GM12878 (cell line): ENCODE results near the gene LSM7. TPM values are rescaled to one million over a fixed set of nuclear protein-coding genes. Genes with fewer than 3 reads are reported as not detected.

Experiments
- ATAC-seq: fragments of 200-7000 bp; cut with Tn5 transposase; 3 replicates; pipeline ENCODE4 v1.9.1; 2020; ENCODE audit warnings: mild to moderate bottlenecking, moderate library complexity
- BruUV-seq: library from RNA; stranded (reverse); fragments of 400-500 nt; replicated peaks from 2 replicates; lab custom pipeline; 2021; lab: Mats Ljungman, UMichigan
- CTCF ChIA-PET: fragments of 300-600 bp; sonication (Branson Sonifier 250); formaldehyde crosslinking; extraction: SDS; loops from one replicate; lab custom pipeline; 2021; ENCODE audit warnings: inconsistent platforms; lab: Yijun Ruan, JAX
- POLR2A ChIA-PET: fragments of 350-600 bp; formaldehyde crosslinking; extraction: SDS; loops from one replicate; lab custom pipeline; 2021; ENCODE audit warnings: inconsistent platforms; lab: Charles Lee
- RAD21 ChIA-PET: fragments of 300-600 bp; sonication (Branson Sonifier 250); formaldehyde crosslinking; loops from one replicate; lab custom pipeline; 2023; ENCODE audit warnings: antibody characterized with exemption; ENCODE audit not compliant: unreplicated experiment; lab: Charles Lee
- SMC1A ChIA-PET: fragments of 300-600 bp; sonication (Branson Sonifier 250); formaldehyde crosslinking; loops from one replicate; lab custom pipeline; 2023; ENCODE audit not compliant: unreplicated experiment, uncharacterized antibody; lab: Charles Lee
- DNase-seq: peaks from one replicate; pipeline ENCODE4 v3.0.0-alpha.2; 2011; ENCODE audit warnings: low read depth, low spot score
- FAIRE-seq: peaks from 3 replicates; lab custom pipeline; 2011; peaks lifted over from hg19 to GRCh38; lab: Jason Lieb, UNC
- H2AFZ ChIP-seq: 2 replicates; pipeline ENCODE4 v1.6.0; 2011; ENCODE audit warnings: low read depth, low read length, control low read depth; ENCODE audit not compliant: control insufficient read depth
- H3K27ac ChIP-seq: 2 replicates; pipeline ENCODE4 v1.5.1; 2011; ENCODE audit warnings: control low read depth; ENCODE audit not compliant: control insufficient read depth, insufficient read depth
- H3K27me3 ChIP-seq, 2 experiments: replicated peaks in 1 of 2; 2 replicates each; pipeline versions ENCODE4 v1.6.0 to v1.6.1; 2011; ENCODE audit warnings: low read length in 1 of 2; ENCODE audit not compliant: control insufficient read depth in 2 of 2, insufficient read depth in 2 of 2
- H3K36me3 ChIP-seq, 2 experiments: 2 replicates each; pipeline ENCODE4 v1.5.1; 2011; ENCODE audit warnings: low read length in 1 of 2; ENCODE audit not compliant: control insufficient read depth in 2 of 2, insufficient read depth in 2 of 2
- H3K4me1 ChIP-seq: 2 replicates; pipeline ENCODE4 v1.6.1; 2011; ENCODE audit warnings: mild to moderate bottlenecking, low read length, moderate library complexity, mixed read lengths; ENCODE audit not compliant: control insufficient read depth, insufficient read depth
- H3K4me2 ChIP-seq: 2 replicates; pipeline ENCODE4 v1.6.0; 2011; ENCODE audit warnings: control low read depth; ENCODE audit not compliant: control insufficient read depth, insufficient read depth
- H3K4me3 ChIP-seq: fragments of 200-600 bp; sonication (generic); 2 replicates; pipeline ENCODE4 v1.5.1; 2016
- H3K79me2 ChIP-seq: 2 replicates; pipeline ENCODE4 v1.6.0; 2011; ENCODE audit warnings: low read length; ENCODE audit not compliant: control insufficient read depth, insufficient read depth
- H3K9ac ChIP-seq: 2 replicates; pipeline ENCODE4 v1.8.0; 2011; ENCODE audit warnings: low read length, control low read depth, mixed read lengths; ENCODE audit not compliant: control insufficient read depth, insufficient read depth
- H3K9me3 ChIP-seq: replicated peaks from 3 replicates; pipeline ENCODE4 v1.5.1; 2011; ENCODE audit warnings: mild to moderate bottlenecking, low read length; ENCODE audit not compliant: control insufficient read depth, insufficient read depth
- H4K20me1 ChIP-seq: 2 replicates; pipeline ENCODE4 v1.6.0; 2011; ENCODE audit not compliant: control insufficient read depth, insufficient read depth
- BACH1 ChIP-seq: fragments of 450-650 bp; IDR thresholded peaks from 2 replicates; pipeline ENCODE4 v1.6.1; 2017; ENCODE audit warnings: mild to moderate bottlenecking, borderline replicate concordance
- CHD4 ChIP-seq: fragments of 200-600 bp; sonication (generic); IDR thresholded peaks from 2 replicates; pipeline ENCODE4 v1.6.1; 2016; ENCODE audit warnings: mild to moderate bottlenecking
- ETV6 ChIP-seq, 2 experiments: fragments of 450-650 bp in 1 of 2; IDR thresholded peaks in 1 of 2; conservative IDR thresholded peaks in 1 of 2; 2 replicates each; pipeline ENCODE4 v1.6.1; 2014; ENCODE audit warnings: antibody characterized with exemption in 1 of 2, borderline replicate concordance in 1 of 2, low read depth in 1 of 2, mild to moderate bottlenecking in 1 of 2, moderate library complexity in 1 of 2
- HDAC6 ChIP-seq: fragments of 200-600 bp; sonication (generic); IDR thresholded peaks from one replicate; pipeline ENCODE4 v1.8.0; 2017; ENCODE audit warnings: antibody characterized with exemption; ENCODE audit not compliant: unreplicated experiment
- MTA2 ChIP-seq: fragments of 450-650 bp; IDR thresholded peaks from 2 replicates; pipeline ENCODE4 v1.6.1; 2016; ENCODE audit warnings: low read depth, mild to moderate bottlenecking, moderate library complexity
- SMAD1 ChIP-seq: fragments of 450-650 bp; IDR thresholded peaks from 2 replicates; pipeline ENCODE4 v1.6.1; 2018; ENCODE audit warnings: mild to moderate bottlenecking, low read depth; ENCODE audit not compliant: partially characterized antibody
- TAF1 ChIP-seq: IDR thresholded peaks from 2 replicates; pipeline ENCODE4 v1.6.1; 2011; ENCODE audit warnings: mild to moderate bottlenecking, low read depth, low read length, borderline replicate concordance
- WRNIP1 ChIP-seq: IDR thresholded peaks from 2 replicates; pipeline ENCODE4 v1.6.1; 2011; ENCODE audit warnings: low read depth, low read length, improper control_type of control experiment, borderline replicate concordance
- ZBED1 ChIP-seq: IDR thresholded peaks from 2 replicates; pipeline ENCODE4 v1.6.1; 2016; ENCODE audit warnings: borderline replicate concordance
- WGBS: methylation state at CpG from one replicate; pipeline ENCODE4 v1.1.6; 2016; ENCODE audit warnings: low lambda C conversion rate; ENCODE audit not compliant: insufficient replicate concordance, insufficient coverage; ENCODE audit errors: missing lambda C conversion rate; 5-methylcytosine and 5-hydroxymethylcytosine counted together
- in situ Hi-C: fragments of 300-500 bp; cut with MboI; formaldehyde crosslinking; loops from 9 replicates; pipeline ENCODE4 v1.14.3; 2018; ENCODE audit warnings: mixed read lengths
- intact Hi-C: fragments of 100-400 bp; cut with micrococcal nuclease; formaldehyde crosslinking; loops from one replicate; pipeline ENCODE4 v1.14.2; 2022; ENCODE audit not compliant: unreplicated experiment
- polyA plus RNA-seq, 11 experiments: library from polyadenylated mRNA; depleted of rRNA in 4 of 11; unstranded in 6 of 11; stranded (reverse) in 5 of 11; fragments of >200 nt; fragmentation: Nextera tagmentation in 4 of 11; fragmentation: Illumina TruSeq in 1 of 11; extraction: Ambion mirVana in 4 of 11; extraction: Trizol in 1 of 11; gene quantifications; 1 replicate in 1 of 11; 2 replicates in 10 of 11; pipeline versions ENCODE4 v1.2.1 to v1.2.3, GENCODE V29; 2011 to 2016; ENCODE audit warnings: inconsistent platforms in 2 of 11, missing spikeins in 2 of 11, low read depth in 1 of 11
- total RNA-seq, 4 experiments: library from RNA; depleted of rRNA in 3 of 4; stranded (reverse); fragments of >200 nt in 3 of 4; fragmentation: Illumina TruSeq in 1 of 4; extraction: Trizol in 1 of 4; gene quantifications; 2 replicates each; pipeline versions ENCODE4 v1.2.1 to v1.2.3, GENCODE V29; 2013 to 2021
- TF ChIP-seq, protein P1 (sequence below): fragments of 450-650 bp; IDR thresholded peaks from 2 replicates; pipeline ENCODE4 v1.6.1; 2016; ENCODE audit warnings: mild to moderate bottlenecking, moderate library complexity, borderline replicate concordance

LSM7 gene
- total and polyA plus RNA-seq, 10 of the 15 experiments (the other 5 are each of a cell fraction or from before 2014, with no cell fraction given): 24.4 to 424 (median 217) TPM

DNA sequence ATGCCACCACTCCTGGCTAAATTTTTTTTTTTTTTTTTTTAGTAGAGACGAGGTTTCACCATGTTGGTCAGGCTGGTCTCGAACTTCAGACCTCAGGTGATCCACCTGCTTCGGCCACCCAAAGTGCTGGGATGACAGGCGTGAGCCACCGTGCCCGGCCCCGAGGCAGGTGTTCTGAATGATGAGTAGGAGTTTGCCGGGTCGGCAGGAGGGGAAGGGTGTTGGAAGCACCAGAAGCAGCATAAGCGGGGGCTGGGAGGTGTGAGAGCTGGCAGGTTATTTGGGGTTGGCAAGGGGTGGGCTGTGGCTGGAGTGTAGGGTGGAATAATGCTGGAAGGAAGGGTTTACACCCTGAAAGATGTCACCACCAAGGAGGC, 1.9 kb upstream of the LSM7 start:
- H3K79me2 ChIP-seq: peaks cover 53% of the 10 kb centered on the region
- H3K9me3 ChIP-seq: no peaks in the 10 kb centered on the region; the same call in 2 of the 3 replicates
- H3K4me3 ChIP-seq: no peak overlapping the region
- H3K36me3 ChIP-seq: peaks cover 0 to 1% of the 10 kb centered on the region in 2 experiments; a peak in 3 of 4 replicates
- no peak for ATAC-seq
- ChIA-PET RAD21 (interaction anchor here (0.7 kb wide), 1 partner anchor 385 kb away, joined by 4 read pairs; no protein-coding TSS in a partner anchor), POLR2A (interaction anchor here (0.5 to 0.7 kb wide), 3 partner anchors 27 to 679 kb away, joined by 3 to 6 read pairs (median 4); no protein-coding TSS in a partner anchor), SMC1A (interaction anchor here (1.1 kb wide), 1 partner anchor 91 kb away, joined by 3 read pairs; no protein-coding TSS in a partner anchor), CTCF (interaction anchor here (0.6 to 1.2 kb wide), 3 partner anchors 62 to 433 kb away, joined by 3 read pairs; no protein-coding TSS in a partner anchor)
- in situ Hi-C loops: no loop called here
- H3K27ac ChIP-seq: no peak overlapping the region
- WGBS: 88% methylated on average over 9 of the region's 10 CpGs
- peaks cover 22% of the 10 kb centered on the region for H3K4me1 ChIP-seq
- DNase-seq: no peak
- TF ChIP-seq CHD4 (no peak), ZBED1 (no peak), BACH1 (no peak), TAF1 (no peak), SMAD1 (no peak), HDAC6 (no peak), WRNIP1 (no peak), ETV6 (conservative IDR thresholded peaks at IDR 0.05 in 1 of 2, IDR thresholded peaks at IDR 0.05 in 1 of 2; ENCODE audit: borderline replicate concordance in 1 of 2, low read depth in 1 of 2) (no peak), MTA2 (no peak)
- TF ChIP-seq, protein P1, sequence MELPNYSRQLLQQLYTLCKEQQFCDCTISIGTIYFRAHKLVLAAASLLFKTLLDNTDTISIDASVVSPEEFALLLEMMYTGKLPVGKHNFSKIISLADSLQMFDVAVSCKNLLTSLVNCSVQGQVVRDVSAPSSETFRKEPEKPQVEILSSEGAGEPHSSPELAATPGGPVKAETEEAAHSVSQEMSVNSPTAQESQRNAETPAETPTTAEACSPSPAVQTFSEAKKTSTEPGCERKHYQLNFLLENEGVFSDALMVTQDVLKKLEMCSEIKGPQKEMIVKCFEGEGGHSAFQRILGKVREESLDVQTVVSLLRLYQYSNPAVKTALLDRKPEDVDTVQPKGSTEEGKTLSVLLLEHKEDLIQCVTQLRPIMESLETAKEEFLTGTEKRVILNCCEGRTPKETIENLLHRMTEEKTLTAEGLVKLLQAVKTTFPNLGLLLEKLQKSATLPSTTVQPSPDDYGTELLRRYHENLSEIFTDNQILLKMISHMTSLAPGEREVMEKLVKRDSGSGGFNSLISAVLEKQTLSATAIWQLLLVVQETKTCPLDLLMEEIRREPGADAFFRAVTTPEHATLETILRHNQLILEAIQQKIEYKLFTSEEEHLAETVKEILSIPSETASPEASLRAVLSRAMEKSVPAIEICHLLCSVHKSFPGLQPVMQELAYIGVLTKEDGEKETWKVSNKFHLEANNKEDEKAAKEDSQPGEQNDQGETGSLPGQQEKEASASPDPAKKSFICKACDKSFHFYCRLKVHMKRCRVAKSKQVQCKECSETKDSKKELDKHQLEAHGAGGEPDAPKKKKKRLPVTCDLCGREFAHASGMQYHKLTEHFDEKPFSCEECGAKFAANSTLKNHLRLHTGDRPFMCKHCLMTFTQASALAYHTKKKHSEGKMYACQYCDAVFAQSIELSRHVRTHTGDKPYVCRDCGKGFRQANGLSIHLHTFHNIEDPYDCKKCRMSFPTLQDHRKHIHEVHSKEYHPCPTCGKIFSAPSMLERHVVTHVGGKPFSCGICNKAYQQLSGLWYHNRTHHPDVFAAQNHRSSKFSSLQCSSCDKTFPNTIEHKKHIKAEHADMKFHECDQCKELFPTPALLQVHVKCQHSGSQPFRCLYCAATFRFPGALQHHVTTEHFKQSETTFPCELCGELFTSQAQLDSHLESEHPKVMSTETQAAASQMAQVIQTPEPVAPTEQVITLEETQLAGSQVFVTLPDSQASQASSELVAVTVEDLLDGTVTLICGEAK: no peak
- no peaks in the 10 kb centered on the region for H3K27me3 ChIP-seq
- H2AFZ ChIP-seq: no peak overlapping the region
- no peak overlapping the region for H3K9ac ChIP-seq
- no TSS peak for BruUV-seq
- no peak for FAIRE-seq
- intact Hi-C loops: no loop called here
- peak overlapping the region; percentile 41; the same call in 1 of the 2 replicates for H3K4me2 ChIP-seq
- 0 out of 2 replicates have a peak, but pooled peaks cover 3% of the 10 kb centered on the region for H4K20me1 ChIP-seq
